ENCODE results near the gene GAREM2.

Gene GAREM2

DNA sequence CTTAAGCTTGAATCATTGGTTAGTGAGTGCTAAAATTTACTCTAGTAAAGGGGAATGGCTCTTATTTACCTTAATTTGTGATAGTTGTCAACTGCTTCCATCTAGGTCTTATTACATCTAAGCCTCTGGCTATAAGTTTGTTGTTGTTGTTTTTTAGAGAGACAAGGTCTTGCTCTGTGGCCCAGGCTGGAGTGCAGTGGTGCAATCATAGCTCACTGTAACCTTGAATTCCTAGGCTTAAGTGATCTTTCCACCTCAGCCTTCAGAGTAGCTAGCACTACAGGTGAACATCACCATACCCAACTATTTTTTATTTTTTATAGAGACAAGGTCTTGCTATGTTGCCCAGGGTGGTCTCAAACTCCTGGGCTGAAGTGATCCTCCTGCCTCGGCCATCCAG, 65.0 kb downstream of the GAREM2 start:
- Histone ChIP-seq H2BK12ac (ENCODE audit: low read length) (no peak overlapping the region), H3K4me3 (ENCODE audit: low read depth, low read length) (no peak overlapping the region), H3K27me3 (ENCODE audit: insufficient read depth, low read length) (no peaks in the 10 kb centered on the region), H3K4me1 (ENCODE audit: control insufficient read depth in 1 of 2, insufficient read depth in 2 of 2, low read length in 2 of 2) (no peaks in the 10 kb centered on the region), H3K9ac (ENCODE audit: low read length) (no peak overlapping the region), H4K8ac (ENCODE audit: low read depth, low read length) (no peak overlapping the region), H3K27ac (ENCODE audit: low read depth, low read length) (no peak overlapping the region), H2BK120ac (ENCODE audit: insufficient read depth, low read length, poor library complexity) (no peak overlapping the region), H2AK5ac (ENCODE audit: low read length) (no peak overlapping the region), H3K79me1 (ENCODE audit: low read length) (no peaks in the 10 kb centered on the region), H3K79me2 (ENCODE audit: control insufficient read depth, insufficient read depth, low read length, poor library complexity) (no peaks in the 10 kb centered on the region), H3K18ac (ENCODE audit: low read length) (no peak overlapping the region), H3K23ac (ENCODE audit: low read length) (no peak overlapping the region), H3K36me3 (ENCODE audit: control insufficient read depth in 1 of 2, insufficient read depth in 2 of 2, low read length in 2 of 2) (peaks cover 16 to 28% of the 10 kb centered on the region in 2 experiments), H4K91ac (ENCODE audit: low read depth, low read length) (no peak overlapping the region), H3K4me2 (ENCODE audit: low read length) (no peak overlapping the region), H4K12ac (ENCODE audit: low read depth, low read length) (no peak overlapping the region), H3K14ac (ENCODE audit: low read length) (no peak overlapping the region), H3K9me3 (ENCODE audit: insufficient read depth, low read depth, low read length) (no peaks in the 10 kb centered on the region), H2BK5ac (ENCODE audit: low read depth, low read length, poor library complexity) (no peak overlapping the region), H3K4ac (ENCODE audit: low read depth, low read length) (no peak overlapping the region), H2AFZ (ENCODE audit: insufficient read depth, low read length, poor library complexity) (no peak overlapping the region)
- DNase-seq, result no peak
- WGBS (ENCODE audit: extremely low coverage, insufficient coverage, insufficient read length), result no CpG with 5 or more reads among the region's 1 CpG

GRCh38 chr2:26238311-26238958, 65.5 kb downstream of the GAREM2 start:
- H2AK5ac ChIP-seq (ENCODE audit: low read length), result no peak overlapping the region
- H3K4me1 ChIP-seq (ENCODE audit: control insufficient read depth in 1 of 2, insufficient read depth in 2 of 2, low read length in 2 of 2), result no peaks in the 10 kb centered on the region
- no peak overlapping the region for H3K4me3 ChIP-seq (ENCODE audit: low read depth, low read length)
- no peak overlapping the region for H4K12ac ChIP-seq (ENCODE audit: low read depth, low read length)
- H3K79me2 ChIP-seq (ENCODE audit: control insufficient read depth, insufficient read depth, low read length, poor library complexity), result no peaks in the 10 kb centered on the region
- H3K4me2 ChIP-seq (ENCODE audit: low read length), result no peak overlapping the region
- no peak for DNase-seq
- no peaks in the 10 kb centered on the region for H3K9me3 ChIP-seq (ENCODE audit: insufficient read depth, low read depth, low read length)
- no peaks in the 10 kb centered on the region for H3K79me1 ChIP-seq (ENCODE audit: low read length)
- H3K14ac ChIP-seq (ENCODE audit: low read length), result no peak overlapping the region
- no peak overlapping the region for H2BK5ac ChIP-seq (ENCODE audit: low read depth, low read length, poor library complexity)
- no peaks in the 10 kb centered on the region for H3K27me3 ChIP-seq (ENCODE audit: insufficient read depth, low read length)
- H2BK120ac ChIP-seq (ENCODE audit: insufficient read depth, low read length, poor library complexity), result no peak overlapping the region
- H2AFZ ChIP-seq (ENCODE audit: insufficient read depth, low read length, poor library complexity), result no peak overlapping the region
- no peak overlapping the region for H4K91ac ChIP-seq (ENCODE audit: low read depth, low read length)
- no peak overlapping the region for H3K18ac ChIP-seq (ENCODE audit: low read length)
- no peak overlapping the region for H2BK12ac ChIP-seq (ENCODE audit: low read length)
- no CpG with 5 or more reads among the region's 4 CpGs for WGBS (ENCODE audit: extremely low coverage, insufficient coverage, insufficient read length)
- no peak overlapping the region for H3K9ac ChIP-seq (ENCODE audit: low read length)
- no peak overlapping the region for H3K27ac ChIP-seq (ENCODE audit: low read depth, low read length)
- H3K23ac ChIP-seq (ENCODE audit: low read length), result no peak overlapping the region
- H3K36me3 ChIP-seq (ENCODE audit: control insufficient read depth in 1 of 2, insufficient read depth in 2 of 2, low read length in 2 of 2), result peaks cover 14 to 22% of the 10 kb centered on the region in 2 experiments
- H4K8ac ChIP-seq (ENCODE audit: low read depth, low read length), result no peak overlapping the region
- H3K4ac ChIP-seq (ENCODE audit: low read depth, low read length), result no peak overlapping the region

All from trophoblast cell (in vitro differentiated cells and primary cell).